ENCODE measurements around the gene DLEC1.
"Not testable (repeated sequence)": the region's sequence is repeated elsewhere in the genome, so short reads cannot be mapped to it uniquely, and the experiment has no call there.

The DLEC1 gene

GRCh38 chr3:38046027-38046426, 7.0 kb downstream of the DLEC1 start:
- DNase-seq, result no peak

DNA sequence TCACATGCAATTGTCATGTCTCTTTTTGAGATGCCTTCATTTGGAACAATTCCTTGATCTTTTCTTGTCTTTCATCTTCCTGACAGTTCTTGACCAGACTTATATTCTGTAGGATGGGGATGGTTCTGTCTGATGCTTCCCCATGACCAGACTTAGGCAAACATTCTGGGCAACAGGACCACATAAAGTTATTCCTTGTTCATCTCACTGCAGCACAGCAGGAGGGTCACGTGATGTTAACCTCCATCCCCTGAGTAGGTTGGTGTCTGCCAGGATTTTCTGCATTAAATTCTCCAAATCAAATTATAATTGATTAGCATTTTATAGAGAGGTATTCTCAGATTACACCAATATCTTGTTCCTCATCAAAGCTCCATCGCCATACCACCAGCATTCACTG, 7.8 kb downstream of the DLEC1 start:
- no peak for DNase-seq

DNA sequence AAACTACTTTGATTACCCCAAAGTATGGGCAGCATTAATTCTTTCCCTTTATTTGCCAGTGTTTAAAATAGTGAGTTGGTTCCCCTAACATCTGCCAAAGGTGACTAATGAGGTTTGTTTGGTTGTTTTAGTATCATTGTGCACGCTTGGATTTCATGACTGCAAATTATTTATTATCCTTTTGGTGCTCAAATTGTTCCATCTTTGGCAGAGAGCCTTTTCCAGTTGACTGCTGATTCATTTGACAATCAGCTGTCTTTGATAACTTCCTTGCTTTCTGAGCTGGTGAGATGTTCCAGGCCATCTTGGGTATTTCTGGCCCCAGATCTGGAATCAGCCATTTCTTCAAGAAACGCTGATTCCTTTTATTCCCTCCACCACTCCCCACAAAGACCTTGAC, 8.9 kb downstream of the DLEC1 start:
- DNase-seq, result no peak

GRCh38 chr3:38049358-38050126, 10.5 kb downstream of the DLEC1 start:
- no peak for DNase-seq

DNA sequence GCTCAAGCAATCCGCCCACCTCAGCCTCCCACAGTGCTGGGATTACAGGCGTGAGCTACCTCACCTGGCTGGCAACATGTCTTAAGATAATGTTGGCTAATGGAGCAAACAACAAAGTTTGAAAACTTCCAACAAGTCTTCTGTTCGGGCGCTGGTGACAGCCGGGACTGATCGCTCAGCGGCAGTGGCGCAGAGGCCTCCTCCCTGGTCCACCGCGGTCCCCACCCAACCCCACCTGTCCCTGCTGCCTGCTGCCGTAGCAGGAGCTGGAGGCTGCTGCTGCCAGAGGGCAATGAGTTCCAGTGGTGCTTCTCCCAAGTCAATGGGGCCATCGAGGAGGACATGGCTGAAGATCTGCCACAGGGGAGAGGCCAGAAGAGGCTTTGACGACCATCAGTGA, 12.1 kb downstream of the DLEC1 start:
- no peak for DNase-seq

DNA sequence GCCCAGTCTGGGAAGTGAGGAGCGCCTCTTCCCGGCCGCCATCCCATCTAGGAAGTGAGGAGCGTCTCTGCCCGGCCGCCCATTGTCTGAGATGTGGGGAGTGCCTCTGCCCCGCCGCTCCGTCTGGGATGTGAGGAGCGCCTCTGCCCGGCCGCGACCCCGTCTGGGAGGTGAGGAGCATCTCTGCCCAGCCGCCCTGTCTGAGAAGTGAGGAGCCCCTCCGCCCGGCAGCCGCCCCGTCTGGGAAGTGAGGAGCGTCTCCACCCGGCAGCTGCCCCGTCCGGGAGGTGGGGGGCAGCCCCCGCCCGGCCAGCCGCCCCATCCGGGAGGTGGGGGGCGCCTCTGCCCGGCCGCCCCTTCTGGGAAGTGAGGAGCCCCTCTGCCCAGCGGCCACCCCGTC, 14.3 kb downstream of the DLEC1 start:
- DNase-seq, result not testable (repeated sequence)

GRCh38 chr3:38053813-38054498, 14.9 kb downstream of the DLEC1 start:
- not testable (repeated sequence) for DNase-seq

GRCh38 chr3:38054499-38055001, 15.5 kb downstream of the DLEC1 start:
- no peak for DNase-seq

DNA sequence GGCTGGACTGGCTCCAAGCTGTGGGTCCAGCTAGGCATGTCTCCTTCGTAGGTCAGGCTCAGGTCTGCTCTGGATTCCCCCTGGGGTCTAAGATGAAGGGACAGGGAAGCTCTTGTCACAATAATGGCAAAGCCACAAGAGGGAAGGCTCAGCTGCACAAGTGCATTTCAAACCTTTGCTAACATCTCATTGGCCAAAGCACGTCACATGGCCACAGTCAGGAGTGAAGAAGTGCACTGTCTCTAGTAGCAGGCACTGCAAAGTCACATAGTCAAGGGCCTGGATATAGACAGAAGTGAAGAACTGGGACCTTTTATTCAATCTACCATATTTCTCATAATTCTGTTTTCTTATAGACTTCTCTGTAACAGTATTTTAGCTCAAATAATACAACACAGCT, 20.1 kb downstream of the DLEC1 start:
- DNase-seq, result no peak

DNA sequence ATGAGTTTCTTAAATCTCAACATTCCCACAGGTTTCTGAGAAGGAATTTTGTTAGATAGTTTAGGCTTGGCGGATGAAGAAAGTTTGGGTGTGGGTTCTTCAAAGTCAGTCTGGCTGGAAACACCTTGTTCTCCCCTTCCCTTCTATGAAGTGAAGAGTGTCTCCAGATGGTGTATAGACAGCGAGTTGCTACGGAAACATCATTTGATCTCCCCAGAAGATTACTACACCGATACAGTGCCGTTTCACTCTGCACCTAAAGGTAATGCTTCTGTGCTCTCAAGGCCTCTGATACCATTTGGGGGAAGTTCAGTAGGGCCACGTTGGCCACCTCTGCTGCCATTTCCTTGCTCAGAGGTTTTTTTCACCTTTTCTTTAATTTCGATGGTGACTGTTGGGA, 20.6 kb downstream of the DLEC1 start:
- DNase-seq, result no peak

DNA sequence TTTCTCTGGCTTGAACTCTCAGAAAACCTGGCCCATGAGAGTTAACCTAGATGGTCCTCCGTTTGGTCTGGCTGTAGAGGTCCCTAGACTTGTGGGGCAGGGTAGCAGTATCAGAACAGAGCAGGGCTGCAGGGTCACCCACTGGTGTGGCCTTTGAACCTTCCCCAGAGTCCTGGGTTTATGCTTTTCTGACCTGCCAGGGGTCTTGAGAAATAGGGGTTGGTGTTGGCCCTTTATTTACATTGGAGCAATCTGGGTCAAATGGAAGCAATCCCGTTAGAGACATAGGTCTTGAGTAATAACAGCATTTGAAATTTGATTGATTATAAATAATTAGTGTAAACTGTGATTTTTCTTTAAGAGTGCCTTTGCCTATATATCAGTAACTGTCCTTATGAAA, 23.8 kb downstream of the DLEC1 start:
- no peak for DNase-seq

GRCh38 chr3:38064453-38064852, 25.4 kb downstream of the DLEC1 start:
- not testable (repeated sequence) for DNase-seq

- DNase-seq, result no peak
Measured at GRCh38 chr3:38067508-38068233, 28.7 kb downstream of the DLEC1 start.

DNA sequence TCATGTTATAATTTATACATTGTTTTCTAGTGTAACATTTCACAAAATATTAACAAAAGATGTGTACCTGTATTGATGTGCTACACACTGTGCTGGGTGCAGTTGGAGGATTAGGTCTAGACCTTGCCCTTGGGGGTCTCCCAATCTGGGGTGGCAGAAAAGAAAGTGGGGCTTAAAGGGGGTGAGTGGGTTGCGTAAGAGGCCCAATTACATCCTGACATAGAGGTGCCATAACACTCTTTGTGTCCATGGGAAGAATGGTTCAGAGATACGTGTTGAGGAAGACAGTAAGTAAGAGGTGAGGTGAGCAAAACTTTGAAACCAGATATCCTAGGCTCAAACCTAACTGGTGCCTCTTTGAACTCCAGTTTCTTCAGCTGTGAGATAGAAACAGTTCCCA, 31.0 kb downstream of the DLEC1 start:
- no peak for DNase-seq

GRCh38 chr3:38077073-38077472, 38.1 kb downstream of the DLEC1 start:
- not testable (repeated sequence) for DNase-seq

- not testable (repeated sequence) for DNase-seq
Measured at GRCh38 chr3:38082296-38082695, 43.3 kb downstream of the DLEC1 start.

DNA sequence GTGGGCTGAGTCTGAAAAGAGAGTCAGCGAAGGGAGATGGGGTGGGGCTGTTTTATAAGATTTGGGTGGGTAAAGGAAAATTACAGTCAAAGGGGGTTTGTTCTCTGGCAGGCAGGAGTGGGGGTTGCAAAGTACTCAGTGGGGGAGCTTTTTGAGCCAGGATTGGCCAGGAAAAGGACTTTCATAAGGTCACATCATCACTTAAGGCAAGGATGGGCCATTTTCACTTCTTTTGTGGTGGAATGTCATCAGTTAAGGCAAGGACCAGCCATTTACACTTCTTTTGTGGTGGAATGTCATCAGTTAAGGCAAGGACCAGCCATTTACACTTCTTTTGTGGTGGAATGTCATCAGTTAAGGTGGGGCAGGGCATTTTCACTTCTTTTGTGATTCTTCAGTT, 44.2 kb downstream of the DLEC1 start:
- DNase-seq, result not testable (repeated sequence)

DNA sequence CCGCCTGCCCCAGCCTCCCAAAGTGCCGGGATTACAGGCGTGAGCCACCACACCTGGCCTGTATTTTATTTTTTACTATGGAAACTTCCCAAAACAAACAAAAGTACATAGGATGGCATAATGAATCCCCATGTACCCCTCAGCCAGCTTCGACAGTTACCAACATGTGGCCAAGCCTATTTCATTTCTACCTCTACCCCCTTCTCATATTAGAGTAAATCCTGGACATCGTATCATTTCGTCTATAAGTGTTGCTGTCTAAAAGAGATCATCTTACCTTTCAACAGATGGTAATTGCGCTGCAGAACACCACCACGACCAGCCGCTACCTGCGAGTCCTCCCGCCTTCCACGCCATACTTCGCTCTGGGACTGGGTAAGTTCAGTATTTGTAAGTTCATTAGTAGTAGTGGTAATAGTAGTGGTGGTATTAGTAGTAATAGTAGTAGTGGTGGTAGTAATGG, 44.9 kb downstream of the DLEC1 start:
- peak; percentile 13 for DNase-seq

GRCh38 chr3:38084334-38085310, 45.6 kb downstream of the DLEC1 start:
- DNase-seq, result peak; percentile 40

GRCh38 chr3:38085311-38085942, 46.4 kb downstream of the DLEC1 start:
- DNase-seq, result no peak

DNA sequence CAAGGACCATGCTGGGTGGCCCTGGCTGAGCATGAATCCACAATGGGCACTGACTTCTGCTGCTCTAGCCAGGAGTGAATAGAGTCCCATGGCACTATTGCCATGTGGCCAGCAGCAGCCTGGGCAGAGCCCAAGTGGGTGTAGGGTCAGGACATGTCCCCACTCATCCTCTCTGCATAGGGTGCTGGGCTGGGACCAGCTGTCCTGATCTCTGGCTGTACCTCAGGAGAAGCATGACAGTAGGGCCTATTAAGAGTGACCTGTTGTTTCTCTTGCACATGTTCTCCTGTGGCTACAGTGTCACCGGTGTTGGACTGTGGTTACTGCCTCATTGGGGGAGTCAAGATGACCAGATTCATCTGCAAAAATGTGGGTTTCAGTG, 46.9 kb downstream of the DLEC1 start:
- no peak for DNase-seq

GRCh38 chr3:38086496-38086895, 47.5 kb downstream of the DLEC1 start:
- no peak for DNase-seq

All from central memory CD4-positive, alpha-beta T cell (primary cell).